Measurements from ENCODE around the gene MYBPHL.

DNA sequence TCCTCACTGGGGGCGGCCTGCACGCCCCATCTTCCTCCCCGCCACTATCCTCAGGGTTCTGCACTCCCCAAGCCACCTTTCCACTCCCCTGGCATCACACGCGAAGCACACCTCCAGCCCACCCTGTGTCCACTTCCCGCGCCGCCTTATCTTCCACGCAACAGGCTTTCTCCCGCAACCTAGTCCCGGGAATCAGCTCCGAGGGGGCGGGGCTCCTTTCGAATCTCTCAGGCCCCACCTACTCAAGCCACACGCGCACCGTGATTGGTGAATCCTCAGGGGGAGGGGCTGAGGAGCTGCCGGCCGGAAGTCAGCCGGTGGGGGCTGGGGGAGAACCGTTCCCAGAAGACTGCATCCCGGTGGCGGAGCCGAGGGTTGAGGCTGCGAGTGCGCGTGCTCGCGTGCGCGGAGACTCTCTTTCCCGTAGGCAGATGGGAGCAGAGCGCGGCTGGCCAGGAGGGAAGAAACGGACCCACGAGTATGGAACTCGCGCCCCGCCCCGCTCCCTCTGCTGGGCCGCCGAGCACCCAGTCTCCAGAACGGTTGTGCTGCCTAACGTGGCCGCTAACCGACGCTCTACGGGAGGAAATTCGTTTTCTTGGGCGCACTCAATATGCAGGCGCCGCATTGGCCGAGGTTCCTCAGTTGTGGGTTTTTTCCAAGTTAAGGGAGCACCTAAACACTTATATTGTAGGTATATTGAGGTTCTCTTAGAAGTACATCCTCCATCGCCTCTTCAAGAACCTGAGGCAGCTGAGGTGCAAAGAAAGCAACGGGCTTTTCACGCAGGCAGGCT lies 23.7 kb downstream of the MYBPHL start, which contains the start of gene PSRC1:
- TF ChIP-seq, protein P1, sequence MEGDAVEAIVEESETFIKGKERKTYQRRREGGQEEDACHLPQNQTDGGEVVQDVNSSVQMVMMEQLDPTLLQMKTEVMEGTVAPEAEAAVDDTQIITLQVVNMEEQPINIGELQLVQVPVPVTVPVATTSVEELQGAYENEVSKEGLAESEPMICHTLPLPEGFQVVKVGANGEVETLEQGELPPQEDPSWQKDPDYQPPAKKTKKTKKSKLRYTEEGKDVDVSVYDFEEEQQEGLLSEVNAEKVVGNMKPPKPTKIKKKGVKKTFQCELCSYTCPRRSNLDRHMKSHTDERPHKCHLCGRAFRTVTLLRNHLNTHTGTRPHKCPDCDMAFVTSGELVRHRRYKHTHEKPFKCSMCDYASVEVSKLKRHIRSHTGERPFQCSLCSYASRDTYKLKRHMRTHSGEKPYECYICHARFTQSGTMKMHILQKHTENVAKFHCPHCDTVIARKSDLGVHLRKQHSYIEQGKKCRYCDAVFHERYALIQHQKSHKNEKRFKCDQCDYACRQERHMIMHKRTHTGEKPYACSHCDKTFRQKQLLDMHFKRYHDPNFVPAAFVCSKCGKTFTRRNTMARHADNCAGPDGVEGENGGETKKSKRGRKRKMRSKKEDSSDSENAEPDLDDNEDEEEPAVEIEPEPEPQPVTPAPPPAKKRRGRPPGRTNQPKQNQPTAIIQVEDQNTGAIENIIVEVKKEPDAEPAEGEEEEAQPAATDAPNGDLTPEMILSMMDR (IDR thresholded peaks at IDR 0.05) = peak; percentile 39 to 48 (median 42)
- TF ChIP-seq POLR2A (IDR thresholded peaks at IDR 0.05) = peak; percentile 85

Measured in right lobe of liver (tissue), 4 donors.